Subcutaneous adipose tissue (tissue), 4 donors: ENCODE measurements around the gene UVRAG. TPM values are rescaled to one million over a fixed set of nuclear protein-coding genes. Genes with fewer than 3 reads are reported as not detected.

Source experiments
- total RNA-seq, 4 donors: library from RNA; depleted of rRNA; stranded (reverse); fragments of >200 nt; gene quantifications; one replicate each; pipeline ENCODE4 v1.1.0, GENCODE V29; 2016
- TF ChIP-seq, protein P1 (sequence below): fragments of 450-650 bp; IDR thresholded peaks from one replicate; pipeline ENCODE4 v1.5.1; 2016; ENCODE audit warnings: low read depth, mild to moderate bottlenecking, control low read depth, antibody characterized with exemption, moderate library complexity

The UVRAG gene
- total RNA-seq, 4 donors from 2014 or later = 59.7 to 108 (median 93.7) TPM

DNA sequence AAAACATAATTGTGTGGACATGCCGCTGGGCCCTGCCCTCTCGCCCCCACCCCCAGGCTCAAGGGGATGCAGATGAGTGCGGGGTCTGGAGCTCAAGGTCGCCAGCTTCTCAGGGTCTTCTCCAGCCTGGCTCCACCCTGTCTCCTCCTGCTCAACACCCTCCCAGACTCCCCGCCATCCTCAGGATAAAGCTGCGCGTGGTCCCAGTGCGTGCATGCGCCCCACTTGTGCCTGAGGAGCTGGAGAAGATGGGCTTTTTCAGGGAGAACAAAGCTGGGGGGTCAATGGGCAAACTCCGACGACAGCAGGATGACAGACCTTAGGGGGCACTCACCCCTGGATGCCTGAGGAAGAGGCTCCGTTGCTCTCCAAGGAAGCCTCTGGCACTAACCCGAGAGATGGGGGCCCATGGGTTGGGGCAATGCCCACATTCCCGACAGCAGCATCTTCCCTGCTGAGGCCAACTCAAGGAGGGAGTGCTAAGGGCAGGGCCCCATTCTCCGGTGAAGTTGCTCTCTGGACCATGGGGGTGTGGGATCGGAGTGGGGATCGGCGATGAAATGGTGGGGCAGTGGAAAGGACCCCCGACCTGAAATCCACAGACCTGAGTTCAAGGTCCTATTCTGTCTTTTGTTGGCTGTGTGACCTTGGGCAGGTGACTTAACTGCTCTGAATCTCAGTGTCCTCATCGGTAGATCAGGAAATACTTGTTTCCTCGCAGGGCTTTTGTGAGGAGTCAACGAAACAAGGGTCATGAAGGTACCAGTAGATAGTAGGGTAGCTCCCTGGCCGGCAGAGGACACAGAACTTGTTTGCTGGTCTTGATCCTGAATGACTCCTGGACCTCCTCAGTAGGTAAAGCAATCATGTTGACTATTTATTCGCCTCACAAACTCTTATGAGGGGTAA, 343.6 kb downstream of the UVRAG start:
- TF ChIP-seq, protein P1, sequence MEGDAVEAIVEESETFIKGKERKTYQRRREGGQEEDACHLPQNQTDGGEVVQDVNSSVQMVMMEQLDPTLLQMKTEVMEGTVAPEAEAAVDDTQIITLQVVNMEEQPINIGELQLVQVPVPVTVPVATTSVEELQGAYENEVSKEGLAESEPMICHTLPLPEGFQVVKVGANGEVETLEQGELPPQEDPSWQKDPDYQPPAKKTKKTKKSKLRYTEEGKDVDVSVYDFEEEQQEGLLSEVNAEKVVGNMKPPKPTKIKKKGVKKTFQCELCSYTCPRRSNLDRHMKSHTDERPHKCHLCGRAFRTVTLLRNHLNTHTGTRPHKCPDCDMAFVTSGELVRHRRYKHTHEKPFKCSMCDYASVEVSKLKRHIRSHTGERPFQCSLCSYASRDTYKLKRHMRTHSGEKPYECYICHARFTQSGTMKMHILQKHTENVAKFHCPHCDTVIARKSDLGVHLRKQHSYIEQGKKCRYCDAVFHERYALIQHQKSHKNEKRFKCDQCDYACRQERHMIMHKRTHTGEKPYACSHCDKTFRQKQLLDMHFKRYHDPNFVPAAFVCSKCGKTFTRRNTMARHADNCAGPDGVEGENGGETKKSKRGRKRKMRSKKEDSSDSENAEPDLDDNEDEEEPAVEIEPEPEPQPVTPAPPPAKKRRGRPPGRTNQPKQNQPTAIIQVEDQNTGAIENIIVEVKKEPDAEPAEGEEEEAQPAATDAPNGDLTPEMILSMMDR = no peak

DNA sequence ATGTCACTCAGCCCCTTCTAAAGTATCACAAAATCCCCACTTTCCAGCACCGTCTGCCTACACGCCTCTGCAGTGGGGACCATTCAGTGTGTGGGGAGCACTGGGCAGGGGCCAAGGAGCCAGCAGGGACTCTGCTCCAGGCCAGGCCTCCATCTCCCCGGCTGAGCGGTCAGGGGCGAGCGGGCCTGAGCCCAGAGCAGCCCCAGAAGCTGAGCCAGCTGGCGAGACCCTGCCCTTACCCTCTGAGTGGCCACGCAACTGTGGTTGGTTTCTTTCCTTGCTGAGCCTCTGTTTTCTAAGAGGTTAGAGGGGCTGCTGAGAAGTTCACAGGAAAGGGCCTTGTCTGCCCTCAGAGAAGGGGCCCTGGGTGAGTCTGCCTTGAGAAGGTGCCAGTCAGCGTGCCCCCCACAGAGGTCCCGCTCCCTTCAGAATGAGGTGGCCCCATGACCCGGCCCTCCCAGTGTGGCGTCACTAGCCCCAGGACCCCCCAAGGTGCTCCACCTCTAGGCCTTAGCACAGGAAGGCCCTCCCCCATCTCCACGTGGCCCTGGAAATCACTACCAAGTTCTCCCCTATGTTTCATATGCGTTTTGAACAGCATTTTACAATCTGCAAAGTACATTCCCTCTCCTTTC, 344.4 kb downstream of the UVRAG start:
- TF ChIP-seq, protein P1 = no peak

DNA sequence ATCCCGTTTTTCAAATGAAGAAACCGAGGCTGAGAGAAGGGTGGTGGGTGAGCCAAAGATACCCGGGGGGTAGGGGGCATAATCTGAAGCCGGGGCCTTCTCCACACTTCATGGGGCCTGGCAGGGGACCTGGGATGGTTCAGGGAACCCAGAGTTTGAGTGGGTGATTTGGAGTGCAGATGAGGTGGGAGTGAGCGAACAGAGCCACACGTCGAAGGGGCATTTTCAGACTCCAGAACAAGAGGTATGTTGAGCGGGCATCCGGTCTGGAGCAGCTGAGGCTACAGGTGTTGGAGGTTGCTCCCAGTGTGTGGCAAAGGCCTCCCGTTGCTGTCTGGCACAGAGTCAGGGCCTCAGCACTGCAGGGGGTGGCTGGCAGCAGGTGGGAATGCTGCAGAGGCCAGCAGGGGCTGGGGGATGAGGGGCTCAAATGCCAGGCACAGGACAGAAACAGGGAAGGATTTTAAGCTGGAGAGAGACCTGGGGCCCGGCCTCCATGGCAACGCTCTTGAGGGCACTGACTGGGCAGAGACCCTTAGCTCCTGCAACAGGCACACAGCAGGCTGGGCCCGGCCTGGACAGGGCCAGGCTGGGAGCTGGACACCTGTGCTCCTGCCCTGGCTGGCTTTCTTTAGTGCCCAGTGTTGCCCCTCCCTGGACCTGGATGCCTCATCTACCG, 345.1 kb downstream of the UVRAG start:
- TF ChIP-seq, protein P1 = no peak

DNA sequence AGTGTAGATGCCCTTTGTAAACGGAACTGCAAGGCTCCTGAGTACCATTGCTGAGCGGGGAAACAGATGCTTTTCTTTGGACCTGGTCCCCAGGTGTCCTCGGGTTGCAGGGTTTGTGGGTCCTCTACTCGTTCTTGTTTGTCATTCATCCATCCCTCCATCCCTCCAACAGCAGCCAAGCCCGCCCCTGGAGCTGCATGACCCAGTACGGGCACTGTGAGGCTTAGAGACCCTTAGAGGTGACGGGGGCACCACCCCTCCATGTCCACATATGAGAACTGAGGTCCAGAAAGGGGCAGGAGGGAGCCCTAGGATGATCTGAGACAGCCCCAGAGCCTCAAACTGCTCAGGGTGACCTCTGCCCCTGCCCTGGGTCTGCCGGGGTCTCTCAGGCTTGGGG, 345.8 kb downstream of the UVRAG start:
- TF ChIP-seq, protein P1 = no peak

DNA sequence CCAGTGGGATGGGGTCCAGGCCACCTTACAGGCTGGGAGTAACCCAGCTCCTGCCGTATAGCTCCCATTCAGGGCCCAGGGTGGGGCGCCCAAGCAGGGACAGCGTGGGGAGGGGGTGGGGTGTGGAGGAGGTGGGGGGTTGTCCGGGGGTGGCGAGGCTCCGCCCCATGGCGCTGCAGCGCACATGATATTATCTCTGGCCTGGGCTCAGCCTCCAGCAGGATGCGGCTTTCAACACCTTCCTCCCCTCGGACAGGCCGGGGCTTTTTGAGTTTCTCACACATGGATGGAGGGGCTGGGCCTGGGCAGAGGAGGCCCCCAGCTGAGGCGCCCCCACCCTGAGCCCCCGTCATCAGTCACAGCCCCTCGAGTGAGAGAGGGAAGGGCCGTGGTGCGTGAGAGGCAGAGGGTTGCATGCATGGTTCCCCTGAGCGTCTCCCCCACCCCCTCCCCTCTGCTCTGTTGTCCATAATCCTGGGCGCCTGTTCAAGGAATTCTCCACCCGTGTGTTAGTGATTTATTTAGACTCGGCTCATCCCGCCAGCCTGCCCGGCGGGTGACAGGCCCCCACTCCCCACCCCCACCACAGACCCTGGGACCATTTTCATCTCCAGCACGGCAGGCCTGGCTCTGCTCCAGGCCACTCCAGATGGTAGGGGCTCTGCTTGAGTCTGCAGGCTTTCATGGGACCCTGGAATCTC, 346.4 kb downstream of the UVRAG start:
- TF ChIP-seq, protein P1 = no peak

DNA sequence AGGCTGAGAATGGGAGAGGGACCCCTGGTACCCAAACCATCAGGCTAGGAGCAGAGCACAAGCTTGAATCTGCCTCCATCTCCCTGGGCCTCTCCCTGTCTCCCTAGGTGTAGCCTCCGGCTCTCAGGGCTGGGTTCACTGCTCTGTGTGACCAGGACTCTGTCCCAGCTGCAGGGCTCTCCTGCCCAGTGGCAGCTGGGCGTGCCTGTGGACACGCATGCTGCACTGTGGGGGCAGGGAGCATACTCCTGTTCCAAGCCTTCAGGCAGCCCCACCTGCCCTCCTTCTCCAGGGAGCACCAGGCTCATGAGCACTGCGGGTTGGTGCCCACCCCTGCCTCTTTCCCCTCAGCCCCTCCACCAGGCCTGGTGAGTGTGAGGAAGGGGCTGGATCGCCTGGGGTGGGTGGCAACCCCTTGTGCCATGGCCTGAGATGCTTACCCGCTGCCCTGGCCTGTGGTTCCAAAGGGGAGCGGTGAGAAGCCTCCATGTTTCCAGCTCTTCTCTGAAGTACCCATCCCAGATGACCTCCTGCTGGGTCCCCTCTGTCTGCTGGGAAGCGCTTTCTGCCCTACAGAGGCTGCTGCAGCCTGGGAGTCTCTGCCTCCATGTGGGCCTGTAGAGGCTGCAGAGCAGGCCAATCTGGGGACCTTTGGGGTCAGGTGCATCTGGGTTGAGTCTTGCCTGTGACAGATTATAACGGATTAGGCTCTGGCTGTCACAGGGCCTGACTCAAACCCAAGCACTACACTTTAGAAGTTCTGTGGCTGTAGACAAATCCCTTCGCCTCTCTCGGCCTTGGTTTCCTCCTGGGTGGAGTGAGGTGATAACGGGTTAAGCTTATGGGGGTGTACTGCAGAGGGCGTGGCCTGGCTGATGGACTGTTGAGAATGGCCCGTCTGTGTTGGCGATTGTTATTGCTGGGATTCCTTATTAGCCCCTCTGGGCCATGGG, 347.6 kb downstream of the UVRAG start:
- TF ChIP-seq, protein P1 = no peak
